Trophoblast cell (in vitro differentiated cells and primary cell): ENCODE results near the gene ANXA2R.

Experiments
- DNase-seq, 2 donors: peaks; one replicate each; pipeline ENCODE4 v3.0.0-alpha.2; 2016
- H2AFZ ChIP-seq: 2 replicates; pipeline ENCODE4 v1.6.1; 2013; ENCODE audit warnings: low read length, moderate library complexity, mild to moderate bottlenecking; ENCODE audit not compliant: insufficient read depth, poor library complexity
- H2AK5ac ChIP-seq: 2 replicates; pipeline ENCODE4 v1.6.1; 2013; ENCODE audit warnings: mild to moderate bottlenecking, low read length
- H2BK120ac ChIP-seq: 2 replicates; pipeline ENCODE4 v1.6.1; 2013; ENCODE audit warnings: low read length, mild to moderate bottlenecking, moderate library complexity; ENCODE audit not compliant: insufficient read depth, poor library complexity
- H2BK12ac ChIP-seq: 2 replicates; pipeline ENCODE4 v1.6.1; 2013; ENCODE audit warnings: mild to moderate bottlenecking, low read length, moderate library complexity
- H2BK5ac ChIP-seq: 2 replicates; pipeline ENCODE4 v1.6.1; 2013; ENCODE audit warnings: low read length, low read depth, moderate library complexity, mild to moderate bottlenecking; ENCODE audit not compliant: poor library complexity
- H3K14ac ChIP-seq: 2 replicates; pipeline ENCODE4 v1.6.1; 2013; ENCODE audit warnings: mild to moderate bottlenecking, low read length
- H3K18ac ChIP-seq: 2 replicates; pipeline ENCODE4 v1.6.1; 2013; ENCODE audit warnings: mild to moderate bottlenecking, low read length
- H3K23ac ChIP-seq: 2 replicates; pipeline ENCODE4 v1.6.1; 2013; ENCODE audit warnings: low read length
- H3K27ac ChIP-seq: 2 replicates; pipeline ENCODE4 v1.5.1; 2013; ENCODE audit warnings: low read depth, mild to moderate bottlenecking, inconsistent platforms, low read length, moderate library complexity
- H3K27me3 ChIP-seq: 2 replicates; pipeline ENCODE4 v1.6.1; 2013; ENCODE audit warnings: inconsistent platforms, mild to moderate bottlenecking, low read length, moderate library complexity; ENCODE audit not compliant: insufficient read depth
- H3K36me3 ChIP-seq, 2 experiments: 1 replicate in 1 of 2; 2 replicates in 1 of 2; pipeline ENCODE4 v1.6.1; 2013; ENCODE audit warnings: low read length in 2 of 2, mild to moderate bottlenecking in 2 of 2, moderate library complexity in 1 of 2; ENCODE audit not compliant: insufficient read depth in 2 of 2, control insufficient read depth in 1 of 2
- H3K4ac ChIP-seq: 2 replicates; pipeline ENCODE4 v1.6.1; 2013; ENCODE audit warnings: low read depth, mild to moderate bottlenecking, low read length, moderate library complexity
- H3K4me1 ChIP-seq, 2 experiments: 1 replicate in 1 of 2; 2 replicates in 1 of 2; pipeline ENCODE4 v1.6.1; 2013; ENCODE audit warnings: low read length in 2 of 2, mild to moderate bottlenecking in 2 of 2, moderate library complexity in 1 of 2; ENCODE audit not compliant: insufficient read depth in 2 of 2, control insufficient read depth in 1 of 2
- H3K4me2 ChIP-seq: 2 replicates; pipeline ENCODE4 v1.6.1; 2013; ENCODE audit warnings: inconsistent platforms, mild to moderate bottlenecking, low read length, moderate library complexity
- H3K4me3 ChIP-seq: 2 replicates; pipeline ENCODE4 v1.5.1; 2013; ENCODE audit warnings: mild to moderate bottlenecking, low read depth, low read length, inconsistent platforms
- H3K79me1 ChIP-seq: one replicate; pipeline ENCODE4 v1.6.1; 2013; ENCODE audit warnings: low read length
- H3K79me2 ChIP-seq: 2 replicates; pipeline ENCODE4 v1.6.1; 2013; ENCODE audit warnings: low read length, mild to moderate bottlenecking; ENCODE audit not compliant: control insufficient read depth, insufficient read depth, poor library complexity
- H3K9ac ChIP-seq: 2 replicates; pipeline ENCODE4 v1.6.1; 2013; ENCODE audit warnings: mild to moderate bottlenecking, low read length
- H3K9me3 ChIP-seq: 2 replicates; pipeline ENCODE4 v1.6.1; 2013; ENCODE audit warnings: low read depth, mild to moderate bottlenecking, control low read depth, inconsistent platforms, low read length; ENCODE audit not compliant: insufficient read depth
- H4K12ac ChIP-seq: 2 replicates; pipeline ENCODE4 v1.6.1; 2013; ENCODE audit warnings: low read depth, mild to moderate bottlenecking, low read length, moderate library complexity
- H4K8ac ChIP-seq: 2 replicates; pipeline ENCODE4 v1.6.1; 2013; ENCODE audit warnings: low read depth, mild to moderate bottlenecking, low read length, moderate library complexity
- H4K91ac ChIP-seq: one replicate; pipeline ENCODE4 v1.6.1; 2013; ENCODE audit warnings: low read depth, mild to moderate bottlenecking, low read length, moderate library complexity
- WGBS: extraction: QIAGEN DNeasy Blood & Tissue Kit; methylation state at CpG from one replicate; pipeline ENCODE4 v1.1.7; 2013; ENCODE audit warnings: missing lambda C conversion rate; ENCODE audit not compliant: insufficient read length, insufficient coverage; ENCODE audit errors: extremely low coverage; 5-methylcytosine and 5-hydroxymethylcytosine counted together

The ANXA2R gene

GRCh38 chr5:43010935-43011315, 29.2 kb downstream of the ANXA2R start:
- no CpG with 5 or more reads among the region's 3 CpGs for WGBS

DNA sequence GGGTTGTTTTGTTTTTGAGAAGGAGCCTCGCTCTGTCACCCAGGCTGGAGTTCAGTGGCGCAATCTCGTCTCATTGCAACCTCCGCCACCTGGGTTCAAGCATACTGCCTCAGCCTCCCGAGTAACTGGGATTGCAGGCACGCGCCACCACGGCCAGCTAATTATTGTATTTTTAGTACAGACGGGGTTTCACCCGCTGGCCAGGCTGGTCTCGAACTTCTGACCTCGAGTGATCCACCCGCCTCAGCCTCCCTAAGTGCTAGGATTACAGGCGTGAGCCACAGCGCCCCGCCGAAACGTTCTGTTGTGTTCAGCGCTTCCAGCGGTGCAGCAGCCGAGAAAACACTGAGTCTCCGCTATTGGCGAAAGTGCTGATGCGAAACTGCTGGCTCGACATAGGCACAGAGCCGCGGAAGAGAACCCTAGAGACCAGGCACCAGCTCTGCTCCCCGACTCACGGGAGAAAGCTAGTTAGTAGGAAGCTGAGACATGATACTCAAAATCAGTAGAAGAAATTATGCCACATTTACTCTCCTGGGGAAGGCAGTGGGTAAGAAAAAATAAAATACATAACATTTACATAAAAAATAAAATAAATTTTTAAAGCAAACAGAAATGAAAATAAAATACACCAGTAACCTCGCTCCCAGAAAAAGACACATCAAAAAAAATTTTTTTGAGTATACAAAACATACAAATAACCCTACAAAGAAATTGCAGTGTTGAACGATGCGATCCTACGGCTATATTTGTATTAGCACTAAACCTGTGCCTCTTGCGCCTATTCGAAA, 31.6 kb downstream of the ANXA2R start:
- peak overlapping the region; percentile 38 for H2BK5ac ChIP-seq
- peaks cover 4 to 6% of the 10 kb centered on the region in 2 experiments for H3K4me1 ChIP-seq
- peak overlapping the region; percentile 88 for H4K8ac ChIP-seq
- H3K4ac ChIP-seq: no peak overlapping the region
- H3K9ac ChIP-seq: peak overlapping the region; percentile 51
- H3K18ac ChIP-seq: peak overlapping the region; percentile 25
- H3K27ac ChIP-seq: no peak overlapping the region
- H3K36me3 ChIP-seq: no peaks in the 10 kb centered on the region
- peaks cover 15% of the 10 kb centered on the region for H3K79me1 ChIP-seq
- no peaks in the 10 kb centered on the region for H3K9me3 ChIP-seq
- peak overlapping the region; percentile 38 for H3K14ac ChIP-seq
- peak; percentile 91 to 99 for DNase-seq
- peaks cover 3% of the 10 kb centered on the region for H3K79me2 ChIP-seq
- H3K4me3 ChIP-seq: peak overlapping the region; percentile 59
- peak overlapping the region; percentile 39 for H2BK120ac ChIP-seq
- no CpG with 5 or more reads among the region's 35 CpGs for WGBS
- peak overlapping the region; percentile 82 for H2AFZ ChIP-seq
- peaks cover 18% of the 10 kb centered on the region for H3K27me3 ChIP-seq
- no peak overlapping the region for H3K23ac ChIP-seq
- no peak overlapping the region for H2BK12ac ChIP-seq
- H4K91ac ChIP-seq: peak overlapping the region; percentile 81
- H3K4me2 ChIP-seq: peak overlapping the region; percentile 96
- no peak overlapping the region for H2AK5ac ChIP-seq
- H4K12ac ChIP-seq: peak overlapping the region; percentile 85

More at GRCh38 chr5:43010935-43011315, 29.2 kb downstream of the ANXA2R start:
- Histone ChIP-seq H3K14ac (no peak overlapping the region), H4K8ac (no peak overlapping the region), H3K18ac (no peak overlapping the region), H2BK12ac (no peak overlapping the region), H3K9me3 (no peaks in the 10 kb centered on the region), H3K27ac (no peak overlapping the region), H2BK120ac (no peak overlapping the region), H3K79me2 (peaks cover 3% of the 10 kb centered on the region), H2AK5ac (no peak overlapping the region), H2BK5ac (no peak overlapping the region), H3K4me1 (peaks cover 4 to 6% of the 10 kb centered on the region in 2 experiments), H3K23ac (no peak overlapping the region), H3K27me3 (peaks cover 15% of the 10 kb centered on the region), H3K4ac (no peak overlapping the region), H2AFZ (no peak overlapping the region), H3K36me3 (no peaks in the 10 kb centered on the region), H4K12ac (no peak overlapping the region), H3K79me1 (peaks cover 15% of the 10 kb centered on the region), H4K91ac (no peak overlapping the region), H3K4me3 (no peak overlapping the region), H3K4me2 (no peak overlapping the region), H3K9ac (no peak overlapping the region)
- no peak for DNase-seq

GRCh38 chr5:43007911-43008362, 32.2 kb downstream of the ANXA2R start:
- Histone ChIP-seq H3K4me1 (peaks cover 4 to 6% of the 10 kb centered on the region in 2 experiments), H2BK12ac (no peak overlapping the region), H3K9me3 (no peaks in the 10 kb centered on the region), H3K27ac (peak overlapping the region; percentile 28), H2AFZ (peak overlapping the region; percentile 82), H3K9ac (peak overlapping the region; percentile 74), H3K4me2 (peak overlapping the region; percentile 96), H4K91ac (peak overlapping the region; percentile 81), H2BK120ac (peak overlapping the region; percentile 39), H2BK5ac (peak overlapping the region; percentile 38), H3K27me3 (peaks cover 18% of the 10 kb centered on the region), H3K36me3 (no peaks in the 10 kb centered on the region), H3K18ac (no peak overlapping the region), H3K79me2 (peaks cover 3% of the 10 kb centered on the region), H4K12ac (peak overlapping the region; percentile 85), H4K8ac (peak overlapping the region; percentile 88), H3K4me3 (peak overlapping the region; percentile 59), H3K79me1 (peaks cover 15% of the 10 kb centered on the region), H3K23ac (no peak overlapping the region), H3K4ac (no peak overlapping the region), H2AK5ac (no peak overlapping the region), H3K14ac (peak overlapping the region; percentile 11)
- DNase-seq: peak; percentile 74 to 86
- no CpG with 5 or more reads among the region's 25 CpGs for WGBS

DNA sequence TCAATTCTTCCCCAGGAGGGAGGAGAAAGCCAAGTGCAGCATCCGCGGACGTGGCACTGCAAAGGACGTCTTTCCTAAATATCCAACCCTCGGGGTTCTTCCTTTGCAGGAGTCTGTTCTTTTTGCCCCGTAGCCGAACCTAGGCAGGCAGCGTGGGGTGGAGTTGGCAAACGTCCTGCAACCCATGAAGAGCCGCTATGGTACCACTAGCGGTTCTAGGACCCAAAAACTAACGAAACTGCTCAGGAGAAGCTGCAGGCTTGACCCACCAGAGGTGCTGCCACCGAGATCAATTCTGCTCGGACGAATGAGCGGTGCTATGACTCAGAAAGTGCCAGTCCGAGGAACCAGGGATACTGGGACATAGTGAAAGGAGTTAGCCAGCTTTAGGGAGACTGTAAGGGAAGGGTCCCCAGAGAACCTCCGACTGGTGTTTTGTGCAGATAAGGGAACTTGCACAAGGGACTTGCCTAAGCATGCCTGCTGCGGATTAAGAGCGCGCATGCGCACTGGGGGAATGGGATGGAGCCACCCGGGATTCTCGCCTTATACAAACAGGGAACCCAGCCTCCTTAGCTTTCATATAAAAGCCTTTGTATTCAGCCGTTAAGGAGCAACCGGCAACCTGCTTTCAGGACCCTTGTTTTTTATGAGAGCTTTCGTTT, 32.7 kb downstream of the ANXA2R start:
- Histone ChIP-seq H2BK5ac (peak overlapping the region; percentile 67), H3K27me3 (peaks cover 18% of the 10 kb centered on the region), H3K9ac (peak overlapping the region; percentile 74), H4K8ac (peak overlapping the region; percentile 88), H2BK12ac (no peak overlapping the region), H3K4me2 (peak overlapping the region; percentile 96), H4K12ac (peak overlapping the region; percentile 37), H2BK120ac (peak overlapping the region; percentile 48), H3K79me2 (peaks cover 3% of the 10 kb centered on the region), H3K4ac (no peak overlapping the region), H4K91ac (peak overlapping the region; percentile 81), H3K23ac (no peak overlapping the region), H3K14ac (peak overlapping the region; percentile 61), H3K9me3 (no peaks in the 10 kb centered on the region), H2AFZ (peak overlapping the region; percentile 82), H3K18ac (peak overlapping the region; percentile 25), H3K79me1 (peaks cover 15% of the 10 kb centered on the region), H3K36me3 (no peaks in the 10 kb centered on the region), H3K27ac (peak overlapping the region; percentile 28), H2AK5ac (no peak overlapping the region), H3K4me1 (peaks cover 4 to 6% of the 10 kb centered on the region in 2 experiments), H3K4me3 (peak overlapping the region; percentile 64)
- WGBS: no CpG with 5 or more reads among the region's 27 CpGs
- peak; percentile 83 to 93 for DNase-seq
